ENCODE results near the gene SNX8.

- TF ChIP-seq POLR2A (IDR thresholded peaks at IDR 0.05; ENCODE audit: low read depth, low read length): no peak
- no peak for TF ChIP-seq CTCF (conservative IDR thresholded peaks at IDR 0.05; ENCODE audit: low read depth, low read length)
- TF ChIP-seq CEBPB (IDR thresholded peaks at IDR 0.05; ENCODE audit: low read depth, low read length): no peak
- no peak for TF ChIP-seq SMC3 (IDR thresholded peaks at IDR 0.05; ENCODE audit: low read depth, low read length)
- no peak for TF ChIP-seq RFX5 (IDR thresholded peaks at IDR 0.05; ENCODE audit: low read depth, low read length)
- no peak for TF ChIP-seq ELK1 (IDR thresholded peaks at IDR 0.05; ENCODE audit: borderline replicate concordance, low read depth, low read length)
- no peak for TF ChIP-seq MAZ (IDR thresholded peaks at IDR 0.05; ENCODE audit: borderline replicate concordance, low read depth, low read length)
These were observed 44.2 kb downstream of the SNX8 start for GRCh38 chr7:2269991-2270460.

All from IMR-90 (cell line).